ENCODE results near the gene XPR1.

- TF ChIP-seq, protein P1, sequence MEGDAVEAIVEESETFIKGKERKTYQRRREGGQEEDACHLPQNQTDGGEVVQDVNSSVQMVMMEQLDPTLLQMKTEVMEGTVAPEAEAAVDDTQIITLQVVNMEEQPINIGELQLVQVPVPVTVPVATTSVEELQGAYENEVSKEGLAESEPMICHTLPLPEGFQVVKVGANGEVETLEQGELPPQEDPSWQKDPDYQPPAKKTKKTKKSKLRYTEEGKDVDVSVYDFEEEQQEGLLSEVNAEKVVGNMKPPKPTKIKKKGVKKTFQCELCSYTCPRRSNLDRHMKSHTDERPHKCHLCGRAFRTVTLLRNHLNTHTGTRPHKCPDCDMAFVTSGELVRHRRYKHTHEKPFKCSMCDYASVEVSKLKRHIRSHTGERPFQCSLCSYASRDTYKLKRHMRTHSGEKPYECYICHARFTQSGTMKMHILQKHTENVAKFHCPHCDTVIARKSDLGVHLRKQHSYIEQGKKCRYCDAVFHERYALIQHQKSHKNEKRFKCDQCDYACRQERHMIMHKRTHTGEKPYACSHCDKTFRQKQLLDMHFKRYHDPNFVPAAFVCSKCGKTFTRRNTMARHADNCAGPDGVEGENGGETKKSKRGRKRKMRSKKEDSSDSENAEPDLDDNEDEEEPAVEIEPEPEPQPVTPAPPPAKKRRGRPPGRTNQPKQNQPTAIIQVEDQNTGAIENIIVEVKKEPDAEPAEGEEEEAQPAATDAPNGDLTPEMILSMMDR (IDR thresholded peaks at IDR 0.05), result no peak
- TF ChIP-seq POLR2A (IDR thresholded peaks at IDR 0.05) (no peak), POLR2AphosphoS5 (IDR thresholded peaks at IDR 0.05) (no peak)
These were observed 204.6 kb downstream of the XPR1 start for GRCh38 chr1:180836449-180836848.

All from gastroesophageal sphincter (tissue), 3 donors.